Stimulated activated CD4-positive, alpha-beta T cell treated with anti-CD3 and anti-CD28 coated beads, Interleukin-1b, Interleukin-23, amount 100 ng/mL, for 24 hours (primary cell): ENCODE measurements around the gene CAPN14.

Experiments used
- DNase-seq, 4 experiments: peaks; one replicate each; pipeline ENCODE4 v3.0.0-alpha.2; 2020; ENCODE audit warnings: low read depth in 4 of 4, low spot score in 1 of 4

CAPN14 gene, protein sequence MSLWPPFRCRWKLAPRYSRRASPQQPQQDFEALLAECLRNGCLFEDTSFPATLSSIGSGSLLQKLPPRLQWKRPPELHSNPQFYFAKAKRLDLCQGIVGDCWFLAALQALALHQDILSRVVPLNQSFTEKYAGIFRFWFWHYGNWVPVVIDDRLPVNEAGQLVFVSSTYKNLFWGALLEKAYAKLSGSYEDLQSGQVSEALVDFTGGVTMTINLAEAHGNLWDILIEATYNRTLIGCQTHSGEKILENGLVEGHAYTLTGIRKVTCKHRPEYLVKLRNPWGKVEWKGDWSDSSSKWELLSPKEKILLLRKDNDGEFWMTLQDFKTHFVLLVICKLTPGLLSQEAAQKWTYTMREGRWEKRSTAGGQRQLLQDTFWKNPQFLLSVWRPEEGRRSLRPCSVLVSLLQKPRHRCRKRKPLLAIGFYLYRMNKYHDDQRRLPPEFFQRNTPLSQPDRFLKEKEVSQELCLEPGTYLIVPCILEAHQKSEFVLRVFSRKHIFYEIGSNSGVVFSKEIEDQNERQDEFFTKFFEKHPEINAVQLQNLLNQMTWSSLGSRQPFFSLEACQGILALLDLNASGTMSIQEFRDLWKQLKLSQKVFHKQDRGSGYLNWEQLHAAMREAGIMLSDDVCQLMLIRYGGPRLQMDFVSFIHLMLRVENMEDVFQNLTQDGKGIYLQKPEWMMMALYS

DNA sequence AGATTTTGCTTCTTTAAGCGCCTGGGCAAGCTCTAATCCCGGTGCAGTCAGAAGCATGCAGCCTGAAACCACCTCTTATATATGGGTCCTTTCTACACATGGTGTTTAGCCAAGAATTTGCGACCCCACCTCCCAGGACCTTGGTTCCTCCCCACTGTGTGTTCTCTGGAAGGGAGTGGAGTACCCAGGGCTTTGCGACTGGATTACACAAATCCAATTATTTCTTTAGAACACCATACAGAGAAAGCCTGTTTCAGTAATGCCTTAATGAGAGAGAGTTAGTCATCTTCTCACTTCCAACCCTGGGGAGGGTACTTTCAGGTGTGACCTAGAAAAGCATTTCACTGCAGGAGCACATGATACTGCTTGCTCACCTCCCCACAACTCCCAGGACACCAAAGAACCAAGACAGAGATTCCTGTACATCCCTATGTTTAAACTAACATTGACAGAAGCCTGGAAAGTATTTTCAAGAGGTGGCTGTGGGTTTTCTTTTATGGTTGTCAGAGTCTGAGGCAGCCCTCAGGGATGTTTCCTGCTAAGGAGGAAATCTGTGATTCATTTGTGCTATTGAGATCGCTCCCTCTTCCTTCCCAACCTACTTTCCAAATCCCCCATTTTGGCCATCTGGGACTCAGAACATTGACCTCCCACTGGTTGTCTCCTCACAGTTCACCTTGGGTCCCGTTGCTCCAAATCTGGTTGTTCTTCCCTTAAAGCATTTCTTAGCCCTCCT is at the start of gene CAPN14:
Gene CAPN14, minus strand, starts transcription at position 51 of the 736 bp plus-strand sequence. CDS start 12,068 bp downstream, outside the sequence.
- no peak for DNase-seq

DNA sequence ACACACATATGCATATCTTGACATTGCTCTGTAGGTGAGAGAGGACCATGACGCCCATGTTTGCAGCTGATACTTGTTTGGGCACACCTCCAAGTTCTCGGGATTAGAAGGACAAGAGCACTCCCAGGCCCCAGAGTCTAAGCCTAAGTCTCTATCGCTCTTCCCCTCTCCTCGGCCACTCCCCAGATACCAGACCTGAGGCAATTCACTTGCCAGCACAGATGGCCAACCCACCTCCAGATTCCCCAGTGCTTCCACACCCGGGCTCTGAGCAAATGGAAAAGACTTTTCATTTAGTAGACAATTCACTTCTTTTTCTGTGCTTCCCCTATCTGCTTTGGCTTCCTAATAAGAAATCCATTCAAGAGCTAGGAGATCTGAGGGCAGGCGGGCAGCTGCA is 49.5 kb upstream of the CAPN14 start:
- DNase-seq, result no peak

DNA sequence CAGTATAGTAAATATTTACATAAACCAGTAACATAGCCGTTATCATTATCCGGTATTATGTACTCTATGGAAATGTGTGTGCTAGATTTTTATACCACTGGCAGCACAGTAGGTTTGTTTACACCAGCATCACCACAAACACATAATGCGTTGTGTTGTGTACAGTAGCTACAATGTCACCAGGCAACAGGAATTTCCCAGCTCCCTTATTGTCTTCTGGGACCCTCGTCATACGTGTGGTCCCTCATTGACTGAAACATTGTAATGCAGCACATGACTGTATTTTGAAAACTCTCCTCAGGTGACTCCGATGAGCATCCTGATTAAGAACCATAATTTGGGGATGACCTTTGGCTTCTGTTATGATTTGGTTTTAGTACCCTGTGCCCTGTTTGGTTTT is 47.9 kb upstream of the CAPN14 start:
- DNase-seq, result no peak

GRCh38 chr2:31263636-31264190 is 46.4 kb upstream of the CAPN14 start:
- no peak for DNase-seq

DNA sequence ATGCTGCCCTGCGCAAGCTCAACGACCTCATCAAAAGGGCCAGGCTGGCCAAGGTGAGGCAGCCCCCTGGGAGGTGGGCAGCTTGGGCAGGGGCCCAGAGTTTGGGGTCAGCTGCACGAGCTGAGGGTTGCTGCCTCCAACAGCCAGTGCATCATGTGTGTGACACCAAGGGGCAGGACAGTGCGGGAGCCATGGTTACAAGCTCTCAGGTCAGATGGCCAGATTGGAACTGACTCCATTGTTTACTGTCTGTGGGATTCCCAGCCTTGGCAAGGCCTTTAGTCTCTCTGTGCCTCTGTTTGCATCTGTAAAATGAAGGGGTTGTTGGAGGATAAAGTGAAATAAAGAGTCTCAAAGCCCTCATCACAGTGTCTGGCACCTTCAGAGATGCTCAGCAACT is 43.6 kb upstream of the CAPN14 start:
- DNase-seq, result no peak

GRCh38 chr2:31259075-31259474 is 41.8 kb upstream of the CAPN14 start:
- DNase-seq, result no peak

- DNase-seq, result no peak
Observed at GRCh38 chr2:31258351-31258750, 41.0 kb upstream of the CAPN14 start.

- no peak for DNase-seq
Observed at GRCh38 chr2:31256611-31257382, 39.5 kb upstream of the CAPN14 start.

DNA sequence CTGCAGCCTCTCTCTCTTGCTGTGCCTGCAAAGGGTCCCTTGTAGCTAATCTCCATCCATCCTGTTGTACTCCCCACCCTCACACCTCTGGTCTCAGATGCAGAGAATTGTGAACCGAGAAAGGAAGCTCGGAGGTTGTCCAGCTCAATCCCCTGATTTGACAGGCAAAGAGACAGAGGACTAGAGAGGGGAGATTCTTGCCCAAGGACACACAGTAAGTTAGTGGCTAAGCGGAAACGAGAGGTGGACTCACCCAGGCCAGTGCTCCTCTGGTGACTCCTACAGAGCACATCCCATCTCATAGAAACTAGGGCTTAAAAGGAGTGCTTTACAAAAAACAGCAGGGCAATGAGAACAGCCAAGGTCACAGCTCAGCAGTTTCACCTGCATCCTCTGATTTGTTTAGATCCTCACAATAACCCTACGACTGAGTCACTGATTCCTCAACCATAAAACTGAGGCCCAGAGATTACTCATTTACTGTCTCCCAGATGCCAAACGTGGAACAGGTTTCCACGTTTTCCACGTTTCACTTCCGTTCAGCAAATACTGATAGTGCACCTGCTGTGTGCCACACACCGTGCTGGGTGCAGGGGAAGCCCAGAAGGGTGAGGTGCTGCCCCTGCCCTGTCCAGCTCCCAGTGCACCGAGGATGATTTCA is 38.7 kb upstream of the CAPN14 start:
- no peak for DNase-seq

- DNase-seq, result no peak
Observed at GRCh38 chr2:31254237-31255203, 37.2 kb upstream of the CAPN14 start.

- no peak for DNase-seq
Observed at GRCh38 chr2:31253356-31254131, 36.2 kb upstream of the CAPN14 start.

DNA sequence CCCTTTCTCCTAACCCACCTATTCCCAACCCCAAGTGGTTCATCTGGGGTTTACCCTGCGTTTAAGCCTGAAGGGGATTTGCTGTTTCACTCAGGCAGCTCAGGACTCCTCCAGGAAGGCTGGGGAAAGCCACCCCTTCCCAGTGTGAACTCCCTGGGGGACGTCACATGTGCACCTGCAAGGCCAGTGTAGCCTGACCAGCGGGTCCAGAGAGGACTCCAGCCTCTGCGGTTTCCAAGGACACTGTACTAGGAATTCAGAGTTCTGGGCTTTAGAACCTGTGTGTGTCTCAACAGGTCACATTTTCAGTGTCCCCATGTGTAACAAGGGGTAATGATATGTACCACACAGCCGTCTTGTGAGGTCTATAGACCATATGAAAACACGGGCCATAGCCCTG is 34.5 kb upstream of the CAPN14 start:
- no peak for DNase-seq

DNA sequence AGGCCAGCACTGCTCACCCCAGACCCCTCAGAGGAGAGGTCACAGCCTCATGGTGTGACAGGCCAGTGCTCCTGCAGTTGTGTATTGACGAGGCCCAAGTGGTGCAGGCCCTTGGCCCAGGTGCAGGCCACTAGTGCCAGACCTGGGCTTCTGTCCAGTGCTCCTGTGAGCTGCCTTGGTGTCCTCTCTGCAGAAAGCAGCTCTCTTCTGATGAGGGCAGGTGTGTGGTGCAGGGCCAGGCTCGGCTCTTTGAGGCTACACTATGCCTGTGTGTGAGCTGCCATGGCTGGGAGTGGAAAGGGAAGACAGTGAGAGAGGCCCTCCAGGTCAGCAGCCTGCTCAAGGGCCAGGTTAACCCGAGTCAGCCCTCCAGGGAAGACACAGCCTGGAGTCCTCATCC is 33.7 kb upstream of the CAPN14 start:
- no peak for DNase-seq

- DNase-seq, result no peak
Observed at GRCh38 chr2:31249009-31249690, 31.8 kb upstream of the CAPN14 start.

DNA sequence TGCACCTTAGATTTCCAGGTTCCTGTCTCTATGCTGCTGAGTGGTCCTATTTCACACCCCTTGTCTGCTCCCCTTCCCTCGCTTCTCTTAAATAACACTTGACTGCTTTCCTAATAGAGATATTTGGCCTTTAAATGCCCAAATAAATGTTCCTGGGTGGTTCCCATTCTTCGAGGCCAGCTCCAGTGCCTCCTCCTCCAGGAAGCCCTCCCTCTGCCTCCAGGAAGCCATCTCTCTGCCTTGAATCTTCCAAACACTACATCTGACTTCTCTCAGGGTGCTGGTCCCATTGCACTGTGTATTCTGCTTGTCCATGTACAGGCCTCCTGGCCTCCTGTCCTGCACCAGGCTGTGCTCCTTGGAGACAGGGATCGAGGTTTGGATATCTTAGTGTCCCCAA is 30.8 kb upstream of the CAPN14 start:
- no peak for DNase-seq

GRCh38 chr2:31247711-31248110 is 30.4 kb upstream of the CAPN14 start:
- no peak for DNase-seq

- DNase-seq, result no peak
Observed at GRCh38 chr2:31246184-31246852, 29.0 kb upstream of the CAPN14 start.
